A549 (cell line): ENCODE measurements around the gene LRRC4C. TPM values are rescaled to one million over a fixed set of nuclear protein-coding genes. Genes with fewer than 3 reads are reported as not detected.

Experiments
- ATAC-seq, 2 experiments: fragments of 200-7000 bp in 1 of 2; fragments of >200 bp in 1 of 2; cut with Nextera tagmentation in 1 of 2; cut with Tn5 transposase in 1 of 2; 3 replicates each; pipeline versions ENCODE4 v1.8.0 to v1.9.1; 2018 to 2020; ENCODE audit warnings: mild to moderate bottlenecking in 1 of 2, moderate library complexity in 1 of 2
- CTCF ChIA-PET: fragments of 300-600 bp; sonication (Branson Sonifier 250); formaldehyde crosslinking; extraction: SDS; loops from one replicate; lab custom pipeline; 2021; ENCODE audit warnings: antibody characterized with exemption, inconsistent platforms; lab: Yijun Ruan, JAX
- POLR2A ChIA-PET: fragments of 350-600 bp; formaldehyde crosslinking; extraction: SDS; loops from one replicate; lab custom pipeline; 2021; ENCODE audit warnings: antibody characterized with exemption, inconsistent platforms; lab: Yijun Ruan, JAX
- DNase-seq, 2 experiments: peaks; one replicate each; pipeline versions ENCODE4 v3.0.0 to v3.0.0-alpha.2; 2011 to 2016; ENCODE audit warnings: low read depth in 1 of 2, low spot score in 1 of 2
- FAIRE-seq: peaks from 2 replicates; lab custom pipeline; 2011; peaks lifted over from hg19 to GRCh38; lab: Jason Lieb, UNC
- H3K27ac ChIP-seq, 2 experiments: fragments of >200 bp; sonication (Bioruptor Twin); formaldehyde crosslinking; 3 replicates each; pipeline ENCODE4 v1.5.1; 2016 to 2017
- H3K4me1 ChIP-seq: fragments of >200 bp; sonication (Bioruptor Twin); formaldehyde crosslinking; 3 replicates; pipeline ENCODE4 v1.6.1; 2016
- H3K4me2 ChIP-seq: fragments of >200 bp; sonication (Bioruptor Twin); formaldehyde crosslinking; 3 replicates; pipeline ENCODE4 v1.6.1; 2016
- H3K4me3 ChIP-seq: fragments of >200 bp; sonication (Bioruptor Twin); formaldehyde crosslinking; 3 replicates; pipeline ENCODE4 v1.5.1; 2016
- H3K9me3 ChIP-seq: fragments of >200 bp; sonication (Bioruptor Twin); formaldehyde crosslinking; 3 replicates; pipeline ENCODE4 v1.6.1; 2016
- CBX8 ChIP-seq: fragments of 200-600 bp; sonication (generic); IDR thresholded peaks from 2 replicates; pipeline ENCODE4 v1.6.1; 2016
- CHD2 ChIP-seq: fragments of 150-350 bp; IDR thresholded peaks from 2 replicates; pipeline ENCODE4 v1.6.1; 2014; ENCODE audit warnings: low read length; ENCODE audit not compliant: partially characterized antibody
- E2F6 ChIP-seq: IDR thresholded peaks from 2 replicates; pipeline ENCODE4 v1.6.1; 2012; ENCODE audit warnings: low read depth, borderline replicate concordance
- EHF ChIP-seq: fragments of 250-450 bp; sonication (Bioruptor Pico); IDR thresholded peaks from 2 replicates; pipeline ENCODE4 v1.5.0; 2020; ENCODE audit warnings: mild to moderate bottlenecking
- ESRRA ChIP-seq: fragments of 150-350 bp; IDR thresholded peaks from 2 replicates; pipeline ENCODE4 v1.6.1; 2014; ENCODE audit warnings: mild to moderate bottlenecking, low read length, borderline replicate concordance
- FOSB ChIP-seq: fragments of 250-450 bp; sonication (Bioruptor Pico); IDR thresholded peaks from 2 replicates; pipeline ENCODE4 v1.5.0; 2020; ENCODE audit warnings: mild to moderate bottlenecking, moderate library complexity
- FOXS1 ChIP-seq: fragments of 250-450 bp; sonication (Bioruptor Pico); IDR thresholded peaks from 2 replicates; pipeline ENCODE4 v1.5.0; 2020; ENCODE audit warnings: mild to moderate bottlenecking, moderate library complexity
- HOXB13 ChIP-seq: fragments of 250-450 bp; sonication (Bioruptor Pico); IDR thresholded peaks from 2 replicates; pipeline ENCODE4 v1.5.0; 2020; ENCODE audit warnings: low read depth, mild to moderate bottlenecking, moderate library complexity
- HOXB5 ChIP-seq: fragments of 250-450 bp; sonication (Bioruptor Pico); IDR thresholded peaks from 2 replicates; pipeline ENCODE4 v1.5.0; 2020; ENCODE audit warnings: mild to moderate bottlenecking, moderate library complexity
- KDM1A ChIP-seq: fragments of 200-600 bp; sonication (generic); IDR thresholded peaks from 2 replicates; pipeline ENCODE4 v1.6.1; 2016; ENCODE audit warnings: low read depth, mild to moderate bottlenecking
- MAZ ChIP-seq: fragments of 150-350 bp; IDR thresholded peaks from 2 replicates; pipeline ENCODE4 v1.6.1; 2014; ENCODE audit warnings: antibody characterized with exemption, low read depth, low read length, borderline replicate concordance
- MYC ChIP-seq: IDR thresholded peaks from 2 replicates; pipeline ENCODE4 v1.6.1; 2012; ENCODE audit warnings: mild to moderate bottlenecking, inconsistent platforms, low read length, improper control_type of control experiment, borderline replicate concordance
- NPAS2 ChIP-seq: fragments of 250-450 bp; sonication (Bioruptor Pico); IDR thresholded peaks from 2 replicates; pipeline ENCODE4 v1.8.0; 2022; ENCODE audit warnings: mild to moderate bottlenecking, moderate library complexity, borderline replicate concordance
- PHF8 ChIP-seq: fragments of 200-600 bp; sonication (generic); IDR thresholded peaks from 2 replicates; pipeline ENCODE4 v1.6.1; 2016; ENCODE audit warnings: low read depth, mild to moderate bottlenecking, antibody characterized with exemption, moderate library complexity, borderline replicate concordance
- RCOR1 ChIP-seq: fragments of 150-350 bp; IDR thresholded peaks from 2 replicates; pipeline ENCODE4 v1.6.1; 2014; ENCODE audit warnings: antibody characterized with exemption, low read length, low read depth
- RFX5 ChIP-seq: fragments of 450-650 bp; IDR thresholded peaks from 2 replicates; pipeline ENCODE4 v1.7.1; 2014; ENCODE audit warnings: antibody characterized with exemption, mild to moderate bottlenecking, moderate library complexity
- RNF2 ChIP-seq: fragments of 200-600 bp; sonication (generic); IDR thresholded peaks from 2 replicates; pipeline ENCODE4 v1.6.1; 2016; ENCODE audit warnings: low read depth, mild to moderate bottlenecking, antibody characterized with exemption, moderate library complexity, borderline replicate concordance
- SREBF2 ChIP-seq: fragments of 450-650 bp; IDR thresholded peaks from 2 replicates; pipeline ENCODE4 v1.6.1; 2014; ENCODE audit warnings: mild to moderate bottlenecking, moderate library complexity
- ZC3H11A ChIP-seq: fragments of 450-650 bp; IDR thresholded peaks from 2 replicates; pipeline ENCODE4 v1.6.1; 2014; ENCODE audit warnings: antibody characterized with exemption, mild to moderate bottlenecking
- ZFP36 ChIP-seq: fragments of 450-650 bp; IDR thresholded peaks from 2 replicates; pipeline ENCODE4 v1.6.1; 2014; ENCODE audit warnings: borderline replicate concordance; ENCODE audit not compliant: partially characterized antibody
- WGBS: methylation state at CpG from one replicate; pipeline ENCODE4 v1.1.6; 2017; ENCODE audit errors: missing lambda C conversion rate; 5-methylcytosine and 5-hydroxymethylcytosine counted together
- polyA plus RNA-seq, 4 experiments: library from polyadenylated mRNA; depleted of rRNA in 3 of 4; stranded (reverse); fragments of >200 nt; fragmentation: RNase III in 1 of 4; extraction: RNeasy Plus Mini Kit Qiagen cat#74134 plus additional on column Dnase treatment in 1 of 4; gene quantifications; 2 replicates in 3 of 4; 3 replicates in 1 of 4; pipeline ENCODE4 v1.2.3, GENCODE V29; 2011 to 2017
- TF ChIP-seq, protein P1 (sequence below): fragments of 200-600 bp; sonication (generic); IDR thresholded peaks from 2 replicates; pipeline ENCODE4 v1.6.1; 2016; ENCODE audit warnings: antibody characterized with exemption, mild to moderate bottlenecking, moderate library complexity
- TF ChIP-seq, protein P2 (sequence below): fragments of 250-450 bp; sonication (Bioruptor Pico); IDR thresholded peaks from 2 replicates; pipeline ENCODE4 v1.5.0; 2020; ENCODE audit warnings: low read depth, mild to moderate bottlenecking, moderate library complexity
- TF ChIP-seq, protein P3 (sequence below): fragments of >200 bp; sonication (Bioruptor Twin); formaldehyde crosslinking; IDR thresholded peaks from 3 replicates; pipeline ENCODE4 v1.5.1; 2016

Gene LRRC4C
- polyA plus RNA-seq, 2 of the 4 experiments (the other 2 are of a cell fraction), result not detected

DNA sequence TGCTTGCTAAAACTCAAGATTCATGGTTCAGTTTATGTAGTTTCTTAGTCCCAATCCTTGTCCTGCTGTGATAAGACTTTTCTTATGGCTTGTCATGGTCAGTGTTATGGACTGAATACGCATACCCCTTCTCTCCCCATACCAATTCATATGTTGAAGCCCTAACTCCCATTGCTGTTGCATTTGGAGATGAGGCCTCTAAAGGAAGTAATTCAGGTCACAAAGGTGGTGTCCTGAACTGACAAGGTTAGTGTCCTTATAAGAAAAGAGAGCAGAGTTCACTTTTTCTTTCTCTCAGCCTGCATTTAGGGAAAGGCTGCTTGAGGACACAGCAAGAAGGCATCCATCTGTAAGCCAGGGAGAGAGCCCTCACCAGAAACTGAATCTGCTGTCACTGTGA, 618.2 kb downstream of the LRRC4C start:
- no peak for TF ChIP-seq ZFP36
- TF ChIP-seq RNF2, result no peak
- TF ChIP-seq MYC, result no peak
- TF ChIP-seq, protein P1, sequence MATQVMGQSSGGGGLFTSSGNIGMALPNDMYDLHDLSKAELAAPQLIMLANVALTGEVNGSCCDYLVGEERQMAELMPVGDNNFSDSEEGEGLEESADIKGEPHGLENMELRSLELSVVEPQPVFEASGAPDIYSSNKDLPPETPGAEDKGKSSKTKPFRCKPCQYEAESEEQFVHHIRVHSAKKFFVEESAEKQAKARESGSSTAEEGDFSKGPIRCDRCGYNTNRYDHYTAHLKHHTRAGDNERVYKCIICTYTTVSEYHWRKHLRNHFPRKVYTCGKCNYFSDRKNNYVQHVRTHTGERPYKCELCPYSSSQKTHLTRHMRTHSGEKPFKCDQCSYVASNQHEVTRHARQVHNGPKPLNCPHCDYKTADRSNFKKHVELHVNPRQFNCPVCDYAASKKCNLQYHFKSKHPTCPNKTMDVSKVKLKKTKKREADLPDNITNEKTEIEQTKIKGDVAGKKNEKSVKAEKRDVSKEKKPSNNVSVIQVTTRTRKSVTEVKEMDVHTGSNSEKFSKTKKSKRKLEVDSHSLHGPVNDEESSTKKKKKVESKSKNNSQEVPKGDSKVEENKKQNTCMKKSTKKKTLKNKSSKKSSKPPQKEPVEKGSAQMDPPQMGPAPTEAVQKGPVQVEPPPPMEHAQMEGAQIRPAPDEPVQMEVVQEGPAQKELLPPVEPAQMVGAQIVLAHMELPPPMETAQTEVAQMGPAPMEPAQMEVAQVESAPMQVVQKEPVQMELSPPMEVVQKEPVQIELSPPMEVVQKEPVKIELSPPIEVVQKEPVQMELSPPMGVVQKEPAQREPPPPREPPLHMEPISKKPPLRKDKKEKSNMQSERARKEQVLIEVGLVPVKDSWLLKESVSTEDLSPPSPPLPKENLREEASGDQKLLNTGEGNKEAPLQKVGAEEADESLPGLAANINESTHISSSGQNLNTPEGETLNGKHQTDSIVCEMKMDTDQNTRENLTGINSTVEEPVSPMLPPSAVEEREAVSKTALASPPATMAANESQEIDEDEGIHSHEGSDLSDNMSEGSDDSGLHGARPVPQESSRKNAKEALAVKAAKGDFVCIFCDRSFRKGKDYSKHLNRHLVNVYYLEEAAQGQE, result no peak
- no peak for TF ChIP-seq MAZ
- no peak for TF ChIP-seq KDM1A
- no peak for TF ChIP-seq RFX5
- no peak for TF ChIP-seq PHF8
- TF ChIP-seq HOXB13 (CRISPR knock-in tag), result no peak
- no peak for TF ChIP-seq FOXS1 (CRISPR knock-in tag)
- no peak for TF ChIP-seq HOXB5 (CRISPR knock-in tag)
- no peaks in the 10 kb centered on the region for H3K4me1 ChIP-seq
- H3K4me2 ChIP-seq, result no peak overlapping the region
- no peaks in the 10 kb centered on the region for H3K9me3 ChIP-seq
- CTCF ChIA-PET, result no interaction called here
- POLR2A ChIA-PET, result no interaction called here
- H3K27ac ChIP-seq, result no peak overlapping the region
- ATAC-seq (no peak), DNase-seq (no peak), FAIRE-seq (no peak)
- 9% methylated on average over 1 of the region's 1 CpG for WGBS
- H3K4me3 ChIP-seq, result no peak overlapping the region

DNA sequence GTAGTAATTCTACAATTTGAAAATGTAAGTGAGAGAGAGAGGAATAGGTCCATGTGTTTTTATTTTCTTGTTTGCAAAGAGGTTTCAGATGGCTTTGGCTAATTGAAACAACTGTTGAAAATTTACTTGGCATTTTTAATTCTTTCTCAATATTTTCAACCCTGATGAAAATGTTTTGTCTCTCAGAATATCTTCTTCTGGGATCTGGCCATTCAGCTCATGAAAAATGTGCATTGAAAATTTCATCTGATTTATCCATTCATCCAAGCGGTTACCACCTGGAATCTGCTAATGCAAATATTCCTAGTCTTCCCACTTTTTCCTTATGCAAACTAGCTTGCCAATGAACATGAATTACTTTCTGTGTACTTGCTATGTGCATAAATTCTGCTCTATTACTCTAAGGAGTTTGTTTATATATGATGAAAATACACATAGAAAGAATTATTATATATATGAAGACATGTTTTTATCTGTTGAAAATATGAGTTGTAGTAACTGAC, 621.2 kb downstream of the LRRC4C start:
- Histone ChIP-seq H3K4me3 (no peak overlapping the region), H3K9me3 (no peaks in the 10 kb centered on the region), H3K27ac (no peak overlapping the region)
- ChIA-PET POLR2A (no interaction called here), CTCF (no interaction called here)
- no peak for DNase-seq
- no peak for FAIRE-seq
- WGBS, result 32% methylated on average over 1 of the region's 1 CpG
- no peak for TF ChIP-seq SREBF2
- TF ChIP-seq, protein P2, sequence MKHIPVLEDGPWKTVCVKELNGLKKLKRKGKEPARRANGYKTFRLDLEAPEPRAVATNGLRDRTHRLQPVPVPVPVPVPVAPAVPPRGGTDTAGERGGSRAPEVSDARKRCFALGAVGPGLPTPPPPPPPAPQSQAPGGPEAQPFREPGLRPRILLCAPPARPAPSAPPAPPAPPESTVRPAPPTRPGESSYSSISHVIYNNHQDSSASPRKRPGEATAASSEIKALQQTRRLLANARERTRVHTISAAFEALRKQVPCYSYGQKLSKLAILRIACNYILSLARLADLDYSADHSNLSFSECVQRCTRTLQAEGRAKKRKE (CRISPR knock-in tag), result no peak
- no peak for TF ChIP-seq RCOR1
- TF ChIP-seq MYC, result no peak
- TF ChIP-seq, protein P3, sequence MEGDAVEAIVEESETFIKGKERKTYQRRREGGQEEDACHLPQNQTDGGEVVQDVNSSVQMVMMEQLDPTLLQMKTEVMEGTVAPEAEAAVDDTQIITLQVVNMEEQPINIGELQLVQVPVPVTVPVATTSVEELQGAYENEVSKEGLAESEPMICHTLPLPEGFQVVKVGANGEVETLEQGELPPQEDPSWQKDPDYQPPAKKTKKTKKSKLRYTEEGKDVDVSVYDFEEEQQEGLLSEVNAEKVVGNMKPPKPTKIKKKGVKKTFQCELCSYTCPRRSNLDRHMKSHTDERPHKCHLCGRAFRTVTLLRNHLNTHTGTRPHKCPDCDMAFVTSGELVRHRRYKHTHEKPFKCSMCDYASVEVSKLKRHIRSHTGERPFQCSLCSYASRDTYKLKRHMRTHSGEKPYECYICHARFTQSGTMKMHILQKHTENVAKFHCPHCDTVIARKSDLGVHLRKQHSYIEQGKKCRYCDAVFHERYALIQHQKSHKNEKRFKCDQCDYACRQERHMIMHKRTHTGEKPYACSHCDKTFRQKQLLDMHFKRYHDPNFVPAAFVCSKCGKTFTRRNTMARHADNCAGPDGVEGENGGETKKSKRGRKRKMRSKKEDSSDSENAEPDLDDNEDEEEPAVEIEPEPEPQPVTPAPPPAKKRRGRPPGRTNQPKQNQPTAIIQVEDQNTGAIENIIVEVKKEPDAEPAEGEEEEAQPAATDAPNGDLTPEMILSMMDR, result no peak
- no peak for TF ChIP-seq ESRRA
- no peak for TF ChIP-seq EHF (CRISPR knock-in tag)
- no peak for TF ChIP-seq NPAS2 (CRISPR knock-in tag)
- no peak for TF ChIP-seq ZC3H11A
- no peak for TF ChIP-seq E2F6
- TF ChIP-seq FOSB (CRISPR knock-in tag), result no peak
- no peak for TF ChIP-seq FOXS1 (CRISPR knock-in tag)
- TF ChIP-seq CHD2, result no peak
- TF ChIP-seq CBX8, result no peak
- TF ChIP-seq, all 56 proteins: peak for 0
- Histone ChIP-seq H3K4me2 (no peak overlapping the region), H3K4me1 (no peaks in the 10 kb centered on the region)
- no peak for ATAC-seq
